GM21723 (cell line): Measurements from ENCODE around the gene TMEM187.

ENCODE experiments used
- ATAC-seq: cut with Tn5 transposase; IDR thresholded peaks from one replicate; pipeline ENCODE4 v1.9.1; 2021; ENCODE audit warnings: mild to moderate bottlenecking, moderate library complexity; ENCODE audit not compliant: unreplicated experiment

The TMEM187 gene

DNA sequence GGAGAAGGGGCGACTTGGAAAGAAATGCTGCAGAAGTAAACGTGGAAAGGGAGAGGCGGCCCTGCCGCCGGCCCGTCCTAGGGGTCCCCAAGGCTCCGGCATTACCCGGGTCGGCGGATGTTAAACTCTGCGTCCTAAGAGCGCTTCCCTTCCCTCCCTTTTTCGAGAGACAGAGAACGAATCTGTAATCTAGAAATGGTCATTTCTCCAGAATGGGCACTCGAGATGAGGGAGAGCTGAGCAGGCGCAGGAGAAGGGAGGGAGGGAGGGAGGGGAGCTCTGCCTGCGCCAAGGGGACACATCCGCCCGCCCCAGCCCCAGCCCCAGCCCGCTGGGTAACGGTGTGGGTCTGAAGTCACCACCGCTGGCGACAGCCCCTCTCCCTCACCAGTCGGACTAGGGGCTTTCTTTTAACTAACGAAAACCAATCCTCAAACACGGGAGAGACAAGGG, 2.6 kb upstream of the TMEM187 start:
- ATAC-seq, result no peak

DNA sequence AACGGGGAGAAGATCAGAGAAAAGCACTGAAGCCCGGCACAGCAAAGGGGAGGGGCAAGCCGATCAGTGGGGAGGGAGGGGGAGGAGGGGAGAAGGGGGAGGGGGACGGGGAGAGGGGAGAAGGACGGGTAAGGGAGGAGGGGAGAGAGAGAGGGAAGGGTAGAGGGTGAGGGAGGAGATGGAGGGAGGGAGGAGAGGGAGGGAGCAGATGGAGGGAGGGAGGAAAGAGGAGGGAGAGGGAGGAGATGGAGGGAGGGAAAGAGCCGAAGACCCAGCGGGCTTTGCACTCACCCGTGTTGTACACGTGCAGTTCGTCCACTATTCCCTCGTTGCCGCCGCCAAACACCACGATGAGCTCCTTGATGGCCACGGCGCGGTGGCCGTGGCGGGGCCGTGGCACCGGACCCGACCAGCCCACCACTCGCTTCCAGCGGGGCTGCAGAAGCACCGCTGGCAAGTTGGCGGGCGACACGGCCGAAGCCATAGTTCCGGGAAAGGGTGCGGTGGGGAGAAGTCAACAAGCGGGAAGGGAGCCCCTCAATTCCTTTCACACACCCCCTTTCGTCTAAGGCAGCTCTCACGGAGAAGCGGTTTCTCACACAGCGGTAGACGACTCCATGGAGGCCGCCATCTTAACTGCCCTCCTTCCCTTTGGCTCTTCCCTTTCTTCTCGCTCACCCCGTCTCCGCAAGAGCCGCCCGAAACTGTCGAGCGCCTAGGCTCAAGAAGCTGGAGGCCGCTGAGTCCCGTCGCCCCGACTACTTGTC, 2.0 kb upstream of the TMEM187 start:
- peak; percentile 10 for ATAC-seq

DNA sequence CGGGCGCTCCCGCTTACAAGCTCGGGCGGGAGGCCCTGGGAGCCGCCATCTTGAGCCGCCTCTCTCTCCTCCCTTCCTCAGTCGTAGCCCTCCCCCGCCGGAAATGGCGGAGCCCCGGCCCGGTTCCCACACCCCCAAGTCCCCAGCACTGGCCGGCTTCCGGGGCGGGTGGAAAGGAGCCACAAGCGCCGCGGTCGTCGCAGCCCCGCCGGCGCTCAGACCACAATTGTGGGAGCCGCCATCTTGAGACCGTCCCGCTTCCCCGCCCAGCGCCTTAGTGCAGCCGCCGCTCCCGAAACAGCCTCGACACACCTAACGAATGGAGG, 1.5 kb upstream of the TMEM187 start:
- peak; percentile 41 for ATAC-seq

DNA sequence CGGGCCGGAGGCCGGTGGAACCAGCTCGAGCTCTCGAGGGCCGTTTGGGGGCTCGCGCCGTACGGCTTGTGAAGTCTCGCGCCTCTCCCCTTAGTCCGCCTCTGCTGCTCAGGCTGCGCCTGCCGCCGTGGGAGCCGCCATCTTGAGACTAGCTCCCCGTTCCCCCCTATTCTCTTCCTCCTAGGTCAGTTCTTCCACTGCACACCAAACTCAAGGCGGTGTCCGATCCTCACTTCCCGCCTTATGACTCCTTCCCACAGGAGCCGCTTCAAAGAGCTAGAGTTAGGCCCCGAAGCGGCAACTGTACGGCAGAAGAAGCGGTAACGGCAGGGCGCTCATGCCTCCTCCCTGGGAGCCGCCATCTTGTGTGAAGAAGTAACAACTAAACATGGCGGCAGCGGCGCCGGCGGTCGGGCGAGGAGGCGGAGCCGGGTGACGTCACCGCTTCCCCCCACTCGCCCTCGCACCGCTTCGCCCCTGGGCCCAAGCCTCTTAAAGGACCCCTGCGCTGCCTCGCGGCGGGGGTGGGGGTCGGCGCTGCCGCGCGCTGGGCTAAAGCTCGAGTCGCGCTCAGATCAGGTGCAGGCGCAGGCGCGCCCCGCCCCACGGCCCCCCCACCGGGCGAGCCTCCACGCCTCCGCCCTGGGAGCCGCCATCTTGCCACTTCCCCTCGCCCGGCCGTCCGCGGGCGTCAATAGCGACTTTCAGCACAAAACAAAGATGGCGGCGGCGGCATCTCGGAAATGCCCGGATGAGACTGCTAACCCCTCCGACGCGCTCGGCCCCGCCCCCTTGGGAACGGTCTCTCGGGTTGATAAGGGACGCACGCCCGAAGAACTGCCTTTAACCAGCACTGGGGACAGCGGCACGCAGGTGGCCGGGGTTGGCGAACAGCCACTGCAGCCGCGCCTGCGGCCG, 845 bp upstream of the TMEM187 start, which contains the start of gene HCFC1:
TSS of gene HCFC1 (minus strand) at position 369 of the 918 bp plus-strand sequence. CDS start 978 bp downstream, outside the sequence.
- ATAC-seq, result peak; percentile 45

DNA sequence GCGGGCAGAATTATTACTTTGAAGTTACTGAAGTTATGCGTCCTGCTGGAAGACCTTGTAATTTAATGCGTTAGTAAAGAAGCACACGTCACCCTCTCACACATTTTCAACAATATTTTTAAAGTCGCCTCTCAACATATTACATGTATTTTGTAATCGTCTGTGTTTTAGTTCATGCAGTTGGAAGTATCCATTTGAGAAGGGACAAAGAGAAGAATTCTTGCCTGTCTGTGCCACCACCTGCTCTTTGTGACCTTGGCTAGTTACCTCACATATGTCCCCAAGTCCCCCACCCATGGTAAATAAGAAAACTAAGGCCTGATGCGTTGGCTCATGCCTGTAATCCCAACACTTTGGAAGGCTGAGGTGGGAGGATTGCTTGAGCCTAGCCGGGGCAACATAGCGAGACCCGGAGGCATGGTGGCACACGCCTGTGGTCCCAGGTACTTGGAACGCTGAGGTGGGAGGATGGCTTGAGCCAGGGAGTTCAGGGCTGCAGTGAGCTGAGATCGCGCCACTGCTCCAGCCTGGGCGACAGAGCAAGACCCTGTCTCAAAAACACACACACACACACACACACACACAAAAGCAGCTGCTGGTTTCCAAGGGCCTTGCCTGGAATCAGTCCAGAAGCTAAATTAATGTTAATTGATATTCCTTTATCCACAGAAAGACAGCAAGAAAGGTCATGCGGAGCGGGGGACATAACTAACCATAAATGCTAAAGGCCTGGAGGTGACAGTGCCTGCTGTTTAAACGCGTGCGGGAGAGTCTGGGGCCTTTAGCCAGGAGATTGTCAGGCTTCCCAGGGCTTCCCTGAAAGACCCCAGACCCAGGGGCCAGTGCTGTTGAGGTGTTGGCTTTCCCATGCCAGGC, 811 bp downstream of the TMEM187 start:
- no peak for ATAC-seq

DNA sequence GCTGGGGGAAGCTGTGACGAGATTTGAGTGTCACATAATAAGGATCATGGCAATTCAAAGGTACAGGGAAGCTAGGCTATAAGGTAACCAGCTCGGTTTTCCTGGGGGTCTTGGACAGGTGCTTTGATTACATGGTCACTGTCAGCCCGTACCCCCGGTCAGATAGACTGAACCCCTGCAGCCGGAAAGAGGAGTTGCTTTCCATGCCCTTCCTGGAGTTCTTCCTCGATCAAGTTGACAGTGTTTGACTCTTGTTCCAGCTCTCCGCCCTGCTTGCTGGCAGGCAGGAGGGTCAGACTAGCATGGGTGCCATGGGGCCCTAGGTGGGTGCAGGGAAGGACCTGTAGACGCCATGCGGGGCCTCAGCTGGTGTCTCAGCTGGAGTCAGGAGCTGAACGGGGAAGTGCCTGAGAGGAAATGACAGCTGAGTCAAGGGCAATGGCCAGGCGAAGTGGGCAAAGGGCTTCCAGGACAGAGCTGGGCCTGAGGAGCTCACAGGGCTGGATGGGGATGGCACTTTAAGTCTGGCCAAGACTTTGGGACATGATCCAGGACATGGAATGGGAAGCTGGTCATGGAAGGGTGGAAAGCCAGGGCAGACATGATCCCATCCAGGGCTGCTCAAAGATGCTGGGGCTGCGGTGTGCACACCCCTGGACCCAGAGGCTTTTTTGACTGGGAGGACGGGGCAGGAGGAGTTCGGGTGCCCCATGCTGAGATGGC, 1.6 kb downstream of the TMEM187 start:
- ATAC-seq, result no peak

DNA sequence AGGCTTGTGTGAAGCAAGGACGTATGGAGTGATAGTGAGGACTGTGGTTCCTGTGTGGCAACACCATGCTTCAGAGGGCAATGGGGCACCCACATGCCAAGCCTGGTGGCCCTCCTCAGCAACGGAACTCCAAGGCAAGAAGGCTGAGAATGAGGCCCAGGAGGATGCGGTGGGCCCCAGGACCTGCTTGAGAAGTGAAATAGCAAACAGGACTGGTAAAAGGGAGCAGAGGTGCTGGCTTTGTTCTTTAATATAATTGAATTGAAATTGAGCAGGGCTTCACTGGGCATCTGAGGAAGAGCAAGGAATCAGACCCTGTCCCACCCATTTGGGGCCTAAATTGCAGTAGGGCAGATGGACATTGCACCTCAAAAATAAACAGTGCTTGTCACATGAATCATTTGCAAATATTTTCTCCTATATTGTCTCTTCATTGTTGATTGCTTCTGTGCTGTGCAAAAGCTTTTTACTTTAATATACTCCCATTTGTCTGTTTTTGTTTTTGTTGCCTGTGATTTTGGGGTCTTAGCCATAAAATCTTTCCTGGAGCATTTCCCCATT, 2.3 kb downstream of the TMEM187 start:
- no peak for ATAC-seq

DNA sequence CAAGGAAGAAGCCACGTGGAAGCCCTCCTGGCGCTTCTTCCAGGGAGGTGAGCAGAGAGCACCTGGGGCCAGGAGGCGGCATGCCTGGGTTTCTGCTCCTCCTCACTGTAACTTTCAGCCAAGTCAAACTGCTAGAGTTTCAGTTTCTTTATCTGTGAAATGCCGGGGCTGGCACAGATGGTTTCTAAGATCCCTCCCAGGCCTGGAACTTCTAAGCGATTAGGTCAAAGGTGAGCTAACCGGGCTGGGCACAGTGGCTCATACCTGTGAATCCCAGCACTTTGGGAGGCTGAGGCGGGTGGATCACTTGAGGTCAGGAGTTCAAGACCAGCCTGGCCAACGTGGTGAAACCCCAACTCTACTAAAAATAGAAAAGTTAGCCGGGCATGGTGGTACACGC, 7.8 kb downstream of the TMEM187 start:
- ATAC-seq, result peak; percentile 53

DNA sequence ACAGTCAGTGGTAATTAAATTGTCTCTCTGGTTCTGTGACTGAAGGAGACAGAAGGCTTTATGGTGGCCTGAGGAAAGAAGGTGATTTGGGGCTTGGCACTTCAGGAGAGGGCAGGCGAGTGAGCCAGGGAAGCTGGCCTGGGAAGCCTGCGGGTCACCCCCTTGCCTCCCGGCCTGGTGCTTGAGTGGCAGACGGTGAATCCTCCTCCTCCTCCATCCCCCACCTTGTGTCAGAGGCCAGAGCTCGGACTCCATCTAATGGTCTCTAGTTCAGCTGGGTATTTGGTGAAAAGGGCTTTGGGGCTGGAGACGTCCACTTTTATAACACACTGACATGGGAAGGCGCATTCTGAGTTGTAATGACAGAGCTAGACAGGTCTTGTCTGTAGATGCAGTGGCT, 8.7 kb downstream of the TMEM187 start:
- no peak for ATAC-seq

DNA sequence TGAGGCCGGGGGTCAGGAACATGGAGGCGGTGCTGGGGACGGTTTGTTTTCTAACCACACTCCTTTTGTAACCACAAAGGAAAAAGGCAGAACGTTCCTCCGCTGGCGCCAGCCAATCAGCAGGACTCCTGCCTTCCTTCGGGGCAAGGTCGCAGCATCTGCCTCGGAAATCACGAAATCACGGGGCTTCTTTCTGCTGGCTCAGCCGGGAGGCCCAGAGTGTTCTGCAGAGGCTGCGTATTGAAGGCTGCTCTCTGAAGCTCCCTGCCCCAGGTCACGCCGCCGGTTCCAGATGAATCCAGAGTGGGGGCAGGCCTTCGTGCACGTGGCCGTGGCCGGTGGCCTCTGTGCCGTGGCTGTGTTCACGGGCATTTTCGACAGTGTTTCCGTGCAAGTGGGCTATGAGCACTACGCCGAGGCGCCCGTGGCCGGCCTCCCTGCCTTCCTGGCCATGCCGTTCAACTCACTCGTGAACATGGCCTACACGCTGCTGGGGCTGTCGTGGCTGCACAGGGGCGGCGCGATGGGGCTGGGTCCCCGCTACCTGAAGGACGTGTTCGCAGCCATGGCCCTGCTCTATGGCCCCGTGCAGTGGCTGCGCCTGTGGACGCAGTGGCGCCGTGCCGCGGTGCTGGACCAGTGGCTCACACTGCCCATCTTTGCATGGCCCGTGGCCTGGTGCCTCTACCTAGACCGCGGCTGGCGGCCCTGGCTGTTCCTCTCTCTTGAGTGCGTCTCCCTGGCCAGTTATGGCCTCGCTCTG, 9.4 kb downstream of the TMEM187 start:
- ATAC-seq, result no peak

DNA sequence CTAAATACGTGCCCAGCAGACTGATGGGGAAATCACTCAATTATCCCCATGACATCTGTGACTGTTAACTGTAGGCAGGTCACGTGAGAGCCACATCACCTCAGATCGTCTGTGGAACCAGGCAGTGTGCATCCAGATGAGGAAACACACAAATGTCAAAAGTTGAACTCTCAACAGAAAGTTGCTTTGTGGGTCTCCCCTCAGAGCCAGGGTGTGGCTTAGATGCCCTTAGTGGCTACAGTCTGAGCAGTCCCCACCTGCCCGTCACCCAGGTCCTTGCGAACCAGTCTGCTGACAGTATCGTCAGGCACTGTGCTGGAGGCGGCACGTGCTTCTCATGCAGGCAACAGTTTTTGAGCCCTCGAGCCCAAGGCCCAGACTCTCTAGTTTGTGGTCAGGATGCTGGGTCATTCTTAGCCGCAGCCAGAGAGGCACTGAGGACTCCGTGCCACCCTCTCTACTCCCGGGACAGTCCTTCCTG, 10.8 kb downstream of the TMEM187 start:
- ATAC-seq, result no peak

DNA sequence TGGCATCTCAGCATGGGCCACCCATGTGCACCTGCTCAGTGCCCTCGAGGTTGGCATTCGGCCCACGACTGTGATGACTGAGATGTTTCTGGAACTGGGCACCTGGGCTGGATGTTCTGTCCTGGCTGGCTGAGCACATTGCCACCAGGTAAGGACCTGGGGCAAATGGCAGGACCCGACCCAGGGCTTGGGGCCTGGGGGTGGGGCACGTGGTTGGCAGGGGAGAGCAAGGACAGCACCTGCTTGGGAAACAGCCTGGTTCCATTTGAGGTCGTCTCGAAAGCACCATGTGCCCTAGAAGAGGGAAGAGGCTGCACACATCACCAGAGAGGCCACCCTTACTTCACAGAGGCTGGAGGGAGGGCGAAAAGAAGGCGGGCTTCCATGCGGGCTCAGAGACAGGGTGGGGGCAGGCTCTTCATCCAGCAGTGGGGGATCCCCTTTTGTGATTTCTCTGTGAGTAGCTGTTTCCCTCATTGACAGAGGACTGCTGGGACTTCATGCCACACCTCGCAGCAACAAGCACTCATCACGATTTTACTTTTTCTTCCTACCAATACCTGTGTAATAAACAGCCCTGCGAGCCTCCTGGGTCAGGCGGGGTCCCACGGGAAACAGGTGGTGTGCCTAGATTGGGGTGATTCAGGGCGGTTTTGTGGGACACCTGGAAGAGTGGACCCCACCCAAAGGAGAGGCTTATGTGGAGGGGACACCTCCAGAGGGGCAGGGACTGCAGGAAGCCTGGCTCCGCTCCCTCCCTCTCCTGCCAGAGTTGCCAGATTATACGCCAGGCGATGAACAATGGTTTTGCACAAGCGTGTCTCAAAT, 12.0 kb downstream of the TMEM187 start:
- no peak for ATAC-seq

DNA sequence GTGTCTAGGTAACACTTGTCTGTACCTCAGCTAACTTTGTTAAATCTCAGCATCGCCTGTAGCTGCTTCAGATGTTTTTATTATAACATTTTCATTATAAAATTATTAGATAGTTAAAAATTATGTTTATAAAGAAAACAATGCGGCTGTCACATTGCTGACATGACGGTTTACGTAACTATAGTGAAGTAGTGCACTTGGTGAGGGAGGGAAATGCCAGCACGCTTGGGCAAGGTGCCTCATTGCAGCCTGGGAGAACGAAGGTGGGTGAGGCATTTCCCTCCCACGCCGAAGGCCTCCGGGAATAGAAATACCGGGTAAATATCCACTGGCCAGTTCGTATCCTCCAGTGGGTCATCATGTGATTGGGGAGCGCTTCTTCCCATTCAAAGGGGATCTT, 15.9 kb downstream of the TMEM187 start:
- ATAC-seq, result no peak

DNA sequence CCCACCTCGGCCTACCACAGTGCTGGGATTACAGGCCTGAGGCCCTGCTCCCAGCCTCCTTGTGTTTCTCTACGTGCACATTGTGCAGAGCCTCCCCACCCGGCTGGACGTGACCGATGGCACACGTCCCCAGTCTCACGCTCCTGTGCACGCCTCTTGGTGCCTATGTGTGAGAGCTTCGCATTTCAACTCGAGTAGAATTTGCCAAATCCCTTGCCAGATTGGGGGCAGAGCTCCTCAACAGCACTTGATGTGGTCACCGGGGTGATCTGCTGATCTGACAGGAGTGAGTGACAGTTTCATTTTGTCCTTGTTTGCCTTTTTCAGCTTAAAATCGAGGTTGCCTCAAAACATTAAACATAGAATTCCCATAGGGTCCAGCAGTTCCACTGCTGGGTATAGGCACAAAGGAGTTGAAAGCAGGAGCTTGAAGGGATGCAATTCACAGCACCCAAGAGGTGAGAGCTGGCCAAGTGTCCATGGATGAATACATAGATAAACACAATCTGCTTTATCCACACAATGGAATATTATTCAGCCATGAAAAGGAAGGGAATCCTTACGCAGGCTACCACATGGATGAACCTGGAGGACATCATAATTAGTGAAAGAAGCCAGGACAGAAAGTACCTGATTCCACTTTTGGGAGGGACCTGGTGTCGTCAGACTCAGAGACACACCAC, 17.6 kb downstream of the TMEM187 start:
- no peak for ATAC-seq

DNA sequence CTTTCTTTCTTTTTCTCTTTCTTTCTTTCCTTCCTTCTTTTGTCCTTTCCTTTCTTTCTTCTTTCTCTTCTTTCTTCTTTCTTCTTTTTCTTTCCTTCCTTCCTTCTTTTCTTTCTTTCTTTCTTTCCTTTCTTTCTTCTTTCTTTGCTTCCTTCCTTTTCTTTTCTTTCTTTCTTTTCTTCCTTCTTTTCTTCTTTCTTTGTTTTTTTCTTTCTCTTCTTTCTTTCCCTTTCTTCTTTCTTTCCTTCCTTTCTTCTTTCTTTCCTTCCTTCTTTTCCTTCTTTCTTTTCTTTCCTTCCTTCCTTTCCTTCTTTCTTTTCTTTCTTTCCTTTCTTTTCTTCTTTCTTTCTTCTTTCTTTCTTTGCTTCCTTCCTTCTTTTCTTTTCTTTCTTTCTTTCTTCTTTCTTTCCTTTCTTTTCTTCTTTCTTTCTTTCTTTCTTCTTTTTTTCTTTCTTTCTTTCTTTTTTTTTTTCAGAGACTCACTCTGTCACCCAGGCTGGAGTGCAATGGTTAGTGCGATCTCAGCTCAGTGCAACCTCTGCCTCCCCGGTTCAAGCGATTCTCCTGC, 18.5 kb downstream of the TMEM187 start:
- ATAC-seq, result no peak

DNA sequence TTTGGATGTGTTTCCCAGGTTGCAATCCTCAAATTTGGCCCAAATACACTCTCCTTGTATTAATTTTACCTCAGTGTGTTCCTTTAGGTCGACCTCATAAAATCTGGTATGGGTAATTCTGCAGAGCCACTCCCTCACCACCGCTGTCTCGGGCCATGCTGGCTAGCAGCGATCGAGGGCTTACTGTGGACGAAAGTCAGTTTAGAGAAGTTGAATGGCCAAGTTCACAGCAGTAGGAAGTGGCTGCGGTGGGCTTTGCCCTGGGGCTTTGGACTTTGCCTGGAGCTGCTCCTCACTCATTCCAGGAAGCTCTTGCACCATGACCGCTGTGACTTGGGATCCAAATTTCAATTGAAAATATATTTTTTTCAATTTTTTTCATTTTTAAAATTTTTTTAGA, 19.6 kb downstream of the TMEM187 start:
- ATAC-seq, result no peak

DNA sequence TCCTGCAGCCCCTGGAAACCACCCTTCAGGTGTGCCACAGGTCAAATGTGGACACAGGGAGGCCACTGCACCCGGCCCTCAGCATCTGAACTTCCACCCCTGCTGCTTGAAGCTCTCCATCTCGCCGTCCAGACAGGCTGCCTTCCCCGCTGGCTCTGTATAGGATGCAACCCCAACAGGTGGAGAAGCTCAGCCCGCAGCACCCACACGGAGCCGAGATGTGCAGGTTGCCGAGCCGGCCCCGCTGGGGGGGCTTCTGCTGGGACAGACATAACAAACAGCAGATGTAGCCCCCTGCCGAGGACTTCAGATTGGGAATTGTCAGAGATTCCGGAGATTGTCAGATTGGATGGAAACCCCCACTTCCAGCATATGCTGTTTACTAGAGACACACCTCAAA, 20.5 kb downstream of the TMEM187 start:
- no peak for ATAC-seq
